Endodermal cell (in vitro differentiated cells): ENCODE results near the gene ZNF787. TPM values are rescaled to one million over a fixed set of nuclear protein-coding genes. Genes with fewer than 3 reads are reported as not detected.
A peak's percentile ranks its signal among the peaks of the same experiment; 100 is the strongest.

Experiments
- DNase-seq: peaks from one replicate; pipeline ENCODE4 v3.0.0-alpha.2; 2017
- H3K27ac ChIP-seq: 2 replicates; pipeline ENCODE4 v1.5.1; 2013; ENCODE audit warnings: mild to moderate bottlenecking, low read depth, low read length, moderate library complexity
- H3K27me3 ChIP-seq: 2 replicates; pipeline ENCODE4 v1.6.1; 2013; ENCODE audit warnings: mild to moderate bottlenecking, low read length, moderate library complexity; ENCODE audit not compliant: insufficient read depth, control insufficient read depth, poor library complexity, severe bottlenecking
- H3K36me3 ChIP-seq: 2 replicates; pipeline ENCODE4 v1.7.0; 2013; ENCODE audit warnings: mild to moderate bottlenecking, low read length, moderate library complexity; ENCODE audit not compliant: control insufficient read depth, insufficient read depth
- H3K4me1 ChIP-seq: one replicate; pipeline ENCODE4 v1.7.0; 2013; ENCODE audit warnings: low read length; ENCODE audit not compliant: control insufficient read depth, insufficient read depth
- H3K4me3 ChIP-seq: 2 replicates; pipeline ENCODE4 v1.5.1; 2013; ENCODE audit warnings: mild to moderate bottlenecking, low read length, moderate library complexity
- H3K9ac ChIP-seq: 2 replicates; pipeline ENCODE4 v1.6.1; 2013; ENCODE audit warnings: mild to moderate bottlenecking, low read length, moderate library complexity; ENCODE audit not compliant: poor library complexity, severe bottlenecking; ENCODE audit errors: extremely low read depth
- H3K9me3 ChIP-seq: 2 replicates; pipeline ENCODE4 v1.6.1; 2013; ENCODE audit warnings: mild to moderate bottlenecking, low read length, moderate library complexity; ENCODE audit not compliant: control insufficient read depth
- H3K27ac Mint-ChIP-seq: 2 replicates; pipeline ENCODE4 v1.8.0; 2020; ENCODE audit warnings: mixed read lengths
- H3K27me3 Mint-ChIP-seq: 2 replicates; pipeline ENCODE4 v1.8.0; 2021; ENCODE audit warnings: mild to moderate bottlenecking, mixed read lengths; ENCODE audit not compliant: insufficient read depth
- H3K36me3 Mint-ChIP-seq: 2 replicates; pipeline ENCODE4 v1.8.0; 2020; ENCODE audit warnings: low read depth, mixed read lengths
- H3K4me1 Mint-ChIP-seq: 2 replicates; pipeline ENCODE4 v1.8.0; 2020; ENCODE audit warnings: mixed read lengths
- H3K4me3 Mint-ChIP-seq: 2 replicates; pipeline ENCODE4 v1.8.0; 2020; ENCODE audit warnings: mild to moderate bottlenecking, moderate library complexity, mixed read lengths
- H3K9me3 Mint-ChIP-seq: 2 replicates; pipeline ENCODE4 v1.8.0; 2020; ENCODE audit warnings: mild to moderate bottlenecking, mixed read lengths
- WGBS, 2 experiments: methylation state at CpG; one replicate each; pipeline versions ENCODE4 v1.1.5 to v1.1.7; 2013; ENCODE audit warnings: missing lambda C conversion rate in 2 of 2, mixed read lengths in 1 of 2; ENCODE audit not compliant: insufficient coverage in 1 of 2, insufficient read length in 1 of 2; 5-methylcytosine and 5-hydroxymethylcytosine counted together
- total RNA-seq, 2 donors: library from RNA; stranded (reverse); fragmentation: NEBNext Ultra II Directional in 1 of 2; extraction: Animal tissue kit (Norgen Biotek cat#: 25700) in 1 of 2; gene quantifications; 2 replicates in 1 of 2; 3 replicates in 1 of 2; pipeline ENCODE4 v1.2.1, GENCODE V29; 2021
- TF ChIP-seq, protein P1 (sequence below): fragments of 200-600 bp; sonication (generic); conservative IDR thresholded peaks from 2 replicates; pipeline ENCODE4 v1.5.0; 2021; ENCODE audit warnings: antibody characterized with exemption, mild to moderate bottlenecking

ZNF787 gene
- total RNA-seq, 2 donors from 2014 or later: 42.1 to 43.7 TPM

DNA sequence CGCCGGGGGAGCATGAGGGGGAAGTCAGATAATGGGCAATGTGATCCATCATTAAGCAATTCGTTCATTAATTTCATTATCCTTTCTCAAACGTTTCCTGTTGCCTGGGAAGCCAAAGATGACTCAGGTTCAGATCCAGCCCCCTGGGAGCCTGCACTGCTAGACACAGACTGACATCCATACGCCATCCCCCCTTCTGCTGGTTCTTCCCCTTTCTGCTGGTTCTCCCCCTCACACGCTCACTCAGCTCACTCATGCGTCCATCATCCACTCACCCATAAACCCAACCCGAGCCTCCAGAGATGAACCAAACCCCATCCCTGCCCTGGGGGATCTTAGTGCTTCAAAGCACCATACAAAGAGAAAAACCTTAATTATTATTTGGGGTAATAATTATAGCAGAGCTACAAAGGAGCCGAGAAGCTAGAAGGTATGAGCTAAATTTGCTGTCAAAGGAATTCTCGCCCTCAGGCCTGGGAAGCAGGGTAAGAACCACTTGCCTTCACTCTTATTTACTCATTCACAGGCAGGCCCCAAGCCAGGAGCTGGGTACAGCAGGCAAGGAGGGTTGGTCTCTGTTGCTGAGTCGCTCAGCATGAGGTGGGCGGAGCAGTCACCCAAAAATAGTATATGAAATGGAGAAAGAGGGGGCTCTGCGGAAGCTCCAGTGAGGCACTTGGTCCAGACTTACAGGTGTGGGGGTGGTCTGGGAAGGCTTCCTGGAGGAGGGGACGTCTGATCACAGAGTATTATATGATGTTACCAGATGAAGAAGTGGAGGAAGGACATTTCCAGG is 13.0 kb upstream of the ZNF787 start:
- H3K9me3 ChIP-seq: no peaks in the 10 kb centered on the region
- H3K9me3 Mint-ChIP-seq: no peaks in the 10 kb centered on the region
- no peaks in the 10 kb centered on the region for H3K36me3 Mint-ChIP-seq
- H3K4me3 ChIP-seq: no peak overlapping the region
- no peak for DNase-seq
- H3K36me3 ChIP-seq: no peaks in the 10 kb centered on the region
- TF ChIP-seq, protein P1, sequence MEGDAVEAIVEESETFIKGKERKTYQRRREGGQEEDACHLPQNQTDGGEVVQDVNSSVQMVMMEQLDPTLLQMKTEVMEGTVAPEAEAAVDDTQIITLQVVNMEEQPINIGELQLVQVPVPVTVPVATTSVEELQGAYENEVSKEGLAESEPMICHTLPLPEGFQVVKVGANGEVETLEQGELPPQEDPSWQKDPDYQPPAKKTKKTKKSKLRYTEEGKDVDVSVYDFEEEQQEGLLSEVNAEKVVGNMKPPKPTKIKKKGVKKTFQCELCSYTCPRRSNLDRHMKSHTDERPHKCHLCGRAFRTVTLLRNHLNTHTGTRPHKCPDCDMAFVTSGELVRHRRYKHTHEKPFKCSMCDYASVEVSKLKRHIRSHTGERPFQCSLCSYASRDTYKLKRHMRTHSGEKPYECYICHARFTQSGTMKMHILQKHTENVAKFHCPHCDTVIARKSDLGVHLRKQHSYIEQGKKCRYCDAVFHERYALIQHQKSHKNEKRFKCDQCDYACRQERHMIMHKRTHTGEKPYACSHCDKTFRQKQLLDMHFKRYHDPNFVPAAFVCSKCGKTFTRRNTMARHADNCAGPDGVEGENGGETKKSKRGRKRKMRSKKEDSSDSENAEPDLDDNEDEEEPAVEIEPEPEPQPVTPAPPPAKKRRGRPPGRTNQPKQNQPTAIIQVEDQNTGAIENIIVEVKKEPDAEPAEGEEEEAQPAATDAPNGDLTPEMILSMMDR: no peak
- H3K27me3 Mint-ChIP-seq: no peaks in the 10 kb centered on the region
- no peak overlapping the region for H3K27ac Mint-ChIP-seq
- H3K4me1 Mint-ChIP-seq: peaks cover 18% of the 10 kb centered on the region
- no peak overlapping the region for H3K27ac ChIP-seq
- H3K27me3 ChIP-seq: no peaks in the 10 kb centered on the region
- H3K4me1 ChIP-seq: no peaks in the 10 kb centered on the region
- H3K4me3 Mint-ChIP-seq: no peak overlapping the region
- no peak overlapping the region for H3K9ac ChIP-seq
- 87 to 93% methylated on average over 5 to 12 of the region's 14 CpGs for WGBS, 2 experiments

- H3K4me1 ChIP-seq: no peaks in the 10 kb centered on the region
- no peaks in the 10 kb centered on the region for H3K27me3 ChIP-seq
- no peak overlapping the region for H3K4me3 Mint-ChIP-seq
- no peaks in the 10 kb centered on the region for H3K9me3 ChIP-seq
- H3K9me3 Mint-ChIP-seq: no peaks in the 10 kb centered on the region
- DNase-seq: no peak
- 82 to 85% methylated on average over 10 to 14 of the region's 14 CpGs for WGBS, 2 experiments
- H3K36me3 Mint-ChIP-seq: no peaks in the 10 kb centered on the region
- TF ChIP-seq, protein P1: no peak
- no peaks in the 10 kb centered on the region for H3K27me3 Mint-ChIP-seq
- H3K4me1 Mint-ChIP-seq: peaks cover 17% of the 10 kb centered on the region
- H3K36me3 ChIP-seq: no peaks in the 10 kb centered on the region
- H3K9ac ChIP-seq: no peak overlapping the region
- H3K27ac ChIP-seq: peak overlapping the region; percentile 73
- no peak overlapping the region for H3K4me3 ChIP-seq
- peak overlapping the region; percentile 6 for H3K27ac Mint-ChIP-seq
These were observed 11.3 kb upstream of the ZNF787 start for GRCh38 chr19:56132316-56132822.

DNA sequence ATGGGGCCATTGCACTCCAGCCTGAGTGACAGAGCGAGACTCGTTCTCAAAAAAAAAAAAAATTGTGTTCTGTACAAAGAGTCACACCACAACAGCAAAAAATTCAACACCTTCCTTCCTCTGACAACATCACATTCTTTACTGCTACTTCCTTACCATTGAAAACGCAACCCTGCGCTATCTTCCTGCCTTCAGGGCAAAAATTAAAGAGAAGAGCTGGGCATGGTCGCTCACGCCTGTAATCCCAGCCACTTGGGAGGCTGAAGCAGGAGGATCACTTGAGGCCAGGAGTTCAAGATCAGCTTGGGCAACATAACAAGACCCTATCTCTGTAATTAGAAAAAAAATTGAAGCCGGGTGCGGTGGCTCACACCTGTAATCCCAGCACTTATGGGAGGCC is 10.6 kb upstream of the ZNF787 start:
- 93 to 96% methylated on average over 8 of the region's 8 CpGs for WGBS, 2 experiments
- Mint-ChIP-seq H3K36me3 (no peaks in the 10 kb centered on the region), H3K9me3 (no peaks in the 10 kb centered on the region), H3K27ac (no peak overlapping the region), H3K27me3 (no peaks in the 10 kb centered on the region), H3K4me1 (peaks cover 14% of the 10 kb centered on the region), H3K4me3 (no peak overlapping the region)
- TF ChIP-seq, protein P1: no peak
- H3K27ac ChIP-seq: no peak overlapping the region
- no peaks in the 10 kb centered on the region for H3K4me1 ChIP-seq
- H3K4me3 ChIP-seq: no peak overlapping the region
- no peaks in the 10 kb centered on the region for H3K9me3 ChIP-seq
- H3K9ac ChIP-seq: no peak overlapping the region
- H3K27me3 ChIP-seq: no peaks in the 10 kb centered on the region
- no peak for DNase-seq
- H3K36me3 ChIP-seq: no peaks in the 10 kb centered on the region
